ENCODE results near the gene SNCA.

GRCh38 chr4:89773805-89774204 lies 63.2 kb downstream of the SNCA start:
- TF ChIP-seq CTCF (IDR thresholded peaks at IDR 0.05), result no peak
- TF ChIP-seq SIN3A (IDR thresholded peaks at IDR 0.05; ENCODE audit: borderline replicate concordance, insufficient read depth, low read depth, low read length), result no peak
- no peak for TF ChIP-seq POLR2AphosphoS5 (IDR thresholded peaks at IDR 0.05; ENCODE audit: low read depth, low read length)

Measured in Panc1 (cell line).